ENCODE measurements around the gene MGAT4B. TPM values are rescaled to one million over a fixed set of nuclear protein-coding genes. Genes with fewer than 3 reads are reported as not detected.

The MGAT4B gene
- total and polyA plus RNA-seq, 2 donors (not counting 1 experiment from before 2014, with no cell fraction given): 157 to 172 TPM

- Histone ChIP-seq H3K9ac (ENCODE audit: insufficient read depth, low read length) (no peak overlapping the region), H4K20me1 (ENCODE audit: control insufficient read depth, extremely low read depth, insufficient read depth, low read length) (peaks cover 1% of the 10 kb centered on the region), H3K4me2 (ENCODE audit: extremely low read depth, insufficient read depth, low read length) (no peak overlapping the region), H2AFZ (ENCODE audit: low read length) (no peak overlapping the region), H3K9me3 (ENCODE audit: control insufficient read depth, insufficient read depth, low read depth, low read length) (no peaks in the 10 kb centered on the region), H3K27me3 (ENCODE audit: control insufficient read depth, insufficient read depth, low read length) (no peaks in the 10 kb centered on the region), H3K27ac (ENCODE audit: insufficient read depth, low read length) (no peak overlapping the region), H3K36me3 (ENCODE audit: control insufficient read depth, insufficient read depth, low read length) (peaks cover 4% of the 10 kb centered on the region), H3K79me2 (ENCODE audit: control insufficient read depth, insufficient read depth, low read length) (peaks cover 64% of the 10 kb centered on the region), H3K4me3 (replicated peaks in 1 of 4; ENCODE audit: control extremely low read depth in 1 of 4, insufficient read depth in 1 of 4, low read depth in 3 of 4, low read length in 4 of 4) (no peak overlapping the region), H3K4me1 (ENCODE audit: control insufficient read depth, extremely low read depth, insufficient read depth, low read length) (no peaks in the 10 kb centered on the region)
- no peak for DNase-seq (ENCODE audit: low read depth in 2 of 2)
- no peak for TF ChIP-seq CTCF (conservative IDR thresholded peaks at IDR 0.05 in 1 of 2, IDR thresholded peaks at IDR 0.05 in 1 of 2; ENCODE audit: low read depth in 1 of 2, low read length in 2 of 2)
- TF ChIP-seq EZH2 (IDR thresholded peaks at IDR 0.05; ENCODE audit: low read length, missing control alignments): no peak
Measured at GRCh38 chr5:179749857-179750508, 56.7 kb downstream of the MGAT4B start.

GRCh38 chr5:179747811-179748210 lies 58.9 kb downstream of the MGAT4B start:
- DNase-seq (ENCODE audit: low read depth in 2 of 2): no peak

More at GRCh38 chr5:179747811-179748210, 58.9 kb downstream of the MGAT4B start:
- no peak for TF ChIP-seq EZH2 (IDR thresholded peaks at IDR 0.05; ENCODE audit: low read length, missing control alignments)
- no peak for TF ChIP-seq CTCF (conservative IDR thresholded peaks at IDR 0.05 in 1 of 2, IDR thresholded peaks at IDR 0.05 in 1 of 2; ENCODE audit: low read depth in 1 of 2, low read length in 2 of 2)
- H3K27ac ChIP-seq (ENCODE audit: insufficient read depth, low read length): no peak overlapping the region
- no peaks in the 10 kb centered on the region for H3K27me3 ChIP-seq (ENCODE audit: control insufficient read depth, insufficient read depth, low read length)
- peaks cover 1% of the 10 kb centered on the region for H4K20me1 ChIP-seq (ENCODE audit: control insufficient read depth, extremely low read depth, insufficient read depth, low read length)
- H3K4me2 ChIP-seq (ENCODE audit: extremely low read depth, insufficient read depth, low read length): no peak overlapping the region
- H3K4me1 ChIP-seq (ENCODE audit: control insufficient read depth, extremely low read depth, insufficient read depth, low read length): no peaks in the 10 kb centered on the region
- H3K9ac ChIP-seq (ENCODE audit: insufficient read depth, low read length): no peak overlapping the region
- H2AFZ ChIP-seq (ENCODE audit: low read length): no peak overlapping the region
- H3K36me3 ChIP-seq (ENCODE audit: control insufficient read depth, insufficient read depth, low read length): peaks cover 4% of the 10 kb centered on the region
- H3K79me2 ChIP-seq (ENCODE audit: control insufficient read depth, insufficient read depth, low read length): peaks cover 54% of the 10 kb centered on the region
- no peak overlapping the region for H3K4me3 ChIP-seq (replicated peaks in 1 of 4; ENCODE audit: control extremely low read depth in 1 of 4, insufficient read depth in 1 of 4, low read depth in 3 of 4, low read length in 4 of 4)
- H3K9me3 ChIP-seq (ENCODE audit: control insufficient read depth, insufficient read depth, low read depth, low read length): no peaks in the 10 kb centered on the region

Other genes with a start within 250 kb of the MGAT4B start
- 630 and 689 TPM in 2 replicates for gene HNRNPH1, start 183.2 kb downstream of the MGAT4B start, total RNA-seq
- gene HNRNPH1, start 183.2 kb downstream of the MGAT4B start, polyA plus RNA-seq: 214 and 285 TPM in 2 replicates
- not detected in 2 replicates for gene CBY3, start 125.8 kb downstream of the MGAT4B start, total RNA-seq
- gene CBY3, start 125.8 kb downstream of the MGAT4B start, polyA plus RNA-seq: not detected in 2 replicates
- gene CANX, start 107.9 kb downstream of the MGAT4B start, total RNA-seq: 518 and 589 TPM in 2 replicates
- gene CANX, start 107.9 kb downstream of the MGAT4B start, polyA plus RNA-seq: 560 and 722 TPM in 2 replicates
- gene MAML1, start 74.0 kb downstream of the MGAT4B start, total RNA-seq: 5.1 and 6.4 TPM in 2 replicates
- 7.3 and 7.5 TPM in 2 replicates for gene MAML1, start 74.0 kb downstream of the MGAT4B start, polyA plus RNA-seq
- gene LTC4S, start 12.9 kb downstream of the MGAT4B start, total RNA-seq: 0.83 and 4.1 TPM in 2 replicates
- gene LTC4S, start 12.9 kb downstream of the MGAT4B start, polyA plus RNA-seq: 0.32 and 0.78 TPM in 2 replicates
- gene SQSTM1, start 14.0 kb upstream of the MGAT4B start, total RNA-seq: 1,096 and 1,894 TPM in 2 replicates
- gene SQSTM1, start 14.0 kb upstream of the MGAT4B start, polyA plus RNA-seq: 212 and 310 TPM in 2 replicates
- 15.4 and 21.0 TPM in 2 replicates for gene MRNIP, start 52.0 kb upstream of the MGAT4B start, total RNA-seq
- 8.2 and 8.6 TPM in 2 replicates for gene MRNIP, start 52.0 kb upstream of the MGAT4B start, polyA plus RNA-seq
- gene TBC1D9B, start 101.0 kb upstream of the MGAT4B start, total RNA-seq: 47.0 and 48.7 TPM in 2 replicates
- 50.4 and 52.7 TPM in 2 replicates for gene TBC1D9B, start 101.0 kb upstream of the MGAT4B start, polyA plus RNA-seq

All from fibroblast of lung (primary cell).